Measurements from ENCODE around the gene MZB1. TPM values are rescaled to one million over a fixed set of nuclear protein-coding genes. Genes with fewer than 3 reads are reported as not detected.
A peak's percentile ranks its signal among the peaks of the same experiment; 100 is the strongest.

The MZB1 gene
- total RNA-seq, 6 experiments from 2014 or later, result 0.37 to 5.1 (median 1.1) TPM

DNA sequence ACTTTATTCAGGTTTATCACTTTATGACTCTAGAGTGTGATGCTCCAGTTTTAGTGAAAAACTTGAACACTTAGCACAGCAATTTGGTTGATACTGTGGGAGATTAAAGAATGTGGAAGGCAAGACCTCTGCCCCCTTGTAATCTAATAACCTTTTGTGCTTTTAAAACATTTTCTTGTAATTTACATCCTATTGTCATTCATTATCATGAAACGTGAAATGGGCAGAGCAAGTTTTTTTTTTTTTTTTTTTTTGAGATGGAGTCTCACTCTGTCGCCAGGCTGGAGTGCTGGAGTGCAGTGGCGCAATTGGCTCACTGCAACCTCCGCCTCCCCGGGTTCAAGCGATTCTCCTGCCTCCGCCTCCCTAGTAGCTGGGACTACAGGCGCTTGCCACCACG is 46.2 kb downstream of the MZB1 start:
- Histone ChIP-seq H3K4me1 (peaks cover 0 to 28% (median 4%) of the 10 kb centered on the region in 4 donors), H3K27ac (no peak overlapping the region), H3K9me3 (no peaks in the 10 kb centered on the region), H3K36me3 (no peaks in the 10 kb centered on the region), H3K27me3 (no peaks in the 10 kb centered on the region), H3K4me3 (peak overlapping the region in 1 of 3 donors; percentile 99)
- DNase-seq (no peak), ATAC-seq (no peak)
- 76% methylated on average over 8 of the region's 9 CpGs for WGBS (ENCODE audit: insufficient coverage, low coverage, low lambda C conversion rate, missing lambda C conversion rate)
- intact Hi-C loops (cut with DNase I), result no loop called here
- no peak for TF ChIP-seq CTCF (IDR thresholded peaks at IDR 0.05)
- no peak for TF ChIP-seq POLR2A (IDR thresholded peaks at IDR 0.05)

DNA sequence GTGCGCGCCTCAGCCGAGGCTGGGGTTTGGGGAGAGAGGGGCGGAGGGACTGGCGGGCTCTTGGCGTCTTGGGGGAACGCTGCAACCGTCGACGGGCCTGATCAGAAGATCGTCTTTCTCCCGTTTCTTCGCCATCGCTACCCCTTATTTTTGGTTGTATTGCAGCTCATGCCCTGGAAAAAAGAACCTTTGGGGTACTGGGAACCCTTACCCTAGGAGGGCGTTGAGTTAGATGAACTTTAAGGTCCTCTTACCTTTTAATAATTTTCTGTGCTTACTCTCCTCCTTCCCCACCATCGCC is 47.3 kb downstream of the MZB1 start:
- WGBS (ENCODE audit: insufficient coverage, low coverage, low lambda C conversion rate, missing lambda C conversion rate), result 0% methylated on average over 2 of the region's 16 CpGs
- DNase-seq (no peak), ATAC-seq (no peak)
- intact Hi-C loops (cut with DNase I), result no loop called here
- no peaks in the 10 kb centered on the region for H3K36me3 ChIP-seq
- peak overlapping the region; percentile 97 to 99 (median 97) for H3K27ac ChIP-seq
- H3K4me3 ChIP-seq, result peak overlapping the region; percentile 96 to 99 (median 99)
- H3K27me3 ChIP-seq, result no peaks in the 10 kb centered on the region
- H3K9me3 ChIP-seq, result no peaks in the 10 kb centered on the region
- TF ChIP-seq CTCF (IDR thresholded peaks at IDR 0.05) (no peak), POLR2A (IDR thresholded peaks at IDR 0.05) (no peak)
- H3K4me1 ChIP-seq, result peaks cover 0 to 28% (median 4%) of the 10 kb centered on the region in 4 donors

GRCh38 chr5:139341689-139342422 is 47.9 kb downstream of the MZB1 start, which contains the start of gene PAIP2:
Gene PAIP2 (plus strand): TSS chr5:139341854. CDS start chr5:139363785, 21,931 bp downstream.
- H3K9me3 ChIP-seq, result no peaks in the 10 kb centered on the region
- intact Hi-C loops (cut with DNase I), result no loop called here

DNA sequence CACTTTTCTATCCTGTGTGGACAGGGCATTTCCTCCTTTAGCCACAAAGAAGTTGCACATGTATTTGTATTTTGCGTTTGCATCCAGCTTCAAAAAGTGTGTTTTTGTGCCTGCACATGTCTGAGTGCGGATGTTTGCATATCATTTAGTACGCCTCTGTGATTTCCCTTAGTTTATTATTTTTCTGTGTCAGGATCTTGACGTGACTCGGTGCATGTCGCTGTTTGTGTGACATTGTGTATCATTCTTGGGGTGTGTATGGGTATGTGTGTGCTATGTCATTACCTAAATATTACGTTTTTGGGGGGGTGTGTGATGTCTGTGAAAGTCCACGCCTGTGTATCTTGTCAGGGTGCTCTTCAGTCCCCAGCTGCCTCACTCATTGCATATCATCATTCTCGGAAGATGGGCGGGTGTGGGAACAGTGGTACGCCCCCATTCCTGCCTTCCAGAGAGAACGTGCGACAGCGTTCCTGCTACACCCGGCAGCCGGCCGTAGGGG is 48.5 kb downstream of the MZB1 start:
- H3K36me3 ChIP-seq, result no peaks in the 10 kb centered on the region
- H3K4me3 ChIP-seq, result peak overlapping the region; percentile 96 to 99 (median 99)
- TF ChIP-seq CTCF (IDR thresholded peaks at IDR 0.05), result no peak
- no peak for TF ChIP-seq POLR2A (IDR thresholded peaks at IDR 0.05)
- WGBS (ENCODE audit: insufficient coverage, low coverage, low lambda C conversion rate, missing lambda C conversion rate), result 5% methylated on average over 11 of the region's 17 CpGs
- no peak for ATAC-seq
- intact Hi-C loops (cut with DNase I), result no loop called here
- H3K4me1 ChIP-seq, result peaks cover 0 to 28% (median 4%) of the 10 kb centered on the region in 4 donors
- DNase-seq, result no peak
- no peaks in the 10 kb centered on the region for H3K9me3 ChIP-seq
- H3K27ac ChIP-seq, result peak overlapping the region in 2 of 3 donors; percentile 97 to 99
- no peaks in the 10 kb centered on the region for H3K27me3 ChIP-seq

More at GRCh38 chr5:139341689-139342422, 47.9 kb downstream of the MZB1 start, which contains the start of gene PAIP2:
- H3K36me3 ChIP-seq, result no peaks in the 10 kb centered on the region
- WGBS (ENCODE audit: insufficient coverage, low coverage, low lambda C conversion rate, missing lambda C conversion rate), result under 1% methylated on average over 33 of the region's 66 CpGs
- H3K27ac ChIP-seq, result peak within 1 kb of the TSS; percentile 97 to 99 (median 97)
- peak within 1 kb of the TSS; percentile 96 to 99 (median 99) for H3K4me3 ChIP-seq
- no peaks in the 10 kb centered on the region for H3K27me3 ChIP-seq
- peaks cover 0 to 28% (median 4%) of the 10 kb centered on the region in 4 donors for H3K4me1 ChIP-seq
- DNase-seq, result peak; percentile 98
- peak; percentile 88 for TF ChIP-seq POLR2A (IDR thresholded peaks at IDR 0.05)
- peak; percentile 66 to 78 (median 74) for TF ChIP-seq CTCF (IDR thresholded peaks at IDR 0.05)
- peak; percentile 96 to 99 (median 98) for ATAC-seq

All from right lobe of liver (tissue), 6 donors.